Epithelial cell of proximal tubule (primary cell): Measurements from ENCODE around the gene CD96. TPM values are rescaled to one million over a fixed set of nuclear protein-coding genes. Genes with fewer than 3 reads are reported as not detected.

Experiments
- DNase-seq: peaks from one replicate; pipeline ENCODE4 v3.0.0-alpha.2; 2011; ENCODE audit warnings: low read depth
- H3K4me3 ChIP-seq: 2 replicates; pipeline ENCODE4 v1.5.1; 2011; ENCODE audit warnings: low read depth, mild to moderate bottlenecking, low read length
- CTCF ChIP-seq: conservative IDR thresholded peaks from 2 replicates; pipeline ENCODE4 v1.5.1; 2012; ENCODE audit warnings: low read depth, mild to moderate bottlenecking, low read length
- total RNA-seq: library from RNA; depleted of rRNA; stranded (reverse); fragments of >200 nt; gene quantifications from 2 replicates; pipeline ENCODE4 v1.2.3, GENCODE V29; 2015

CD96 gene
- total RNA-seq, 1 donor from 2014 or later: not detected

- no peak for DNase-seq
- H3K4me3 ChIP-seq: no peak overlapping the region
- TF ChIP-seq CTCF: no peak
Measured at GRCh38 chr3:111653766-111654165, 111.8 kb downstream of the CD96 start.

DNA sequence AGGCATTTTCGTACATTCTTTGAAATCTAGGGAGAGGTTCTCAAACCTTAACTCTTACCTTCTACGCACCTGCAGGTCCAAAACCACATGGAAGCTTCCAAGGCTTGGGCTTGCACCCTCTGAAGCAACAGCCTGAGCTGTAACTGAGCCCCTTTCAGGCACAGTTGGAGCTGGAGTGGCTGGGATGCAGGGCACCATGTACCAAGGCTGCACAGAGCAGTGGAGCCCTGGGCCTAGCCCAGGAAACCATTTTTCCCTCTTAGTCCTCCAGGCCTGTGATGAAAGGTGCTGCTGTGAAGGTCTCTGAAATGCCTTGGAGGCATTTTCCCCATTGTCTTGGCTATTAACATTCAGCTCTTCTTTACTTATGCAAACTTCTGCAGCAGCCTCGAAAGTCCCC lies 120.0 kb downstream of the CD96 start:
- no peak overlapping the region for H3K4me3 ChIP-seq
- no peak for DNase-seq
- TF ChIP-seq CTCF: no peak

GRCh38 chr3:111662907-111663306 lies 120.9 kb downstream of the CD96 start:
- H3K4me3 ChIP-seq: no peak overlapping the region
- no peak for TF ChIP-seq CTCF
- DNase-seq: no peak

- H3K4me3 ChIP-seq: no peak overlapping the region
- no peak for DNase-seq
- TF ChIP-seq CTCF: no peak
Measured at GRCh38 chr3:111666041-111666735, 124.2 kb downstream of the CD96 start.

- no peak for TF ChIP-seq CTCF
- H3K4me3 ChIP-seq: no peak overlapping the region
- no peak for DNase-seq
Measured at GRCh38 chr3:111667170-111667569, 125.2 kb downstream of the CD96 start.

- TF ChIP-seq CTCF: no peak
- no peak for DNase-seq
- H3K4me3 ChIP-seq: no peak overlapping the region
Measured at GRCh38 chr3:111667621-111668239, 125.7 kb downstream of the CD96 start.

DNA sequence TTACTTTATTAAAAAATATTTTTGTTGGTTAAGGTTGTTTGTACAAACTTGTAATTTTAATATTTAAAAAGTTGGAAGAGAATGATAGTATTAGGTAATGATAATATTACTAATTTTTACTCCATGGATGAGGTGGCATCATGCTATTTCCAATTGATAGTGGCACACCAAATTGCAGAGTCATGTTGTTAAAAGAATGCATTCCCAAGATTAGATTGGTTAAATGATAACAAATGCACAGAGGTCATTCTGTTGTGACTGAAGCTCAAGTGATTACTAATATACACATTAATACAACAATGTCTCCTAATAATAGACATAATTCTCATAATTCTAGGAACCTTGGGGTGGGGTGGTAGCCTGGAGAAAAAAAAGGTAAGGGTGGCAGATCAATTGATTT lies 126.3 kb downstream of the CD96 start:
- DNase-seq: no peak
- no peak for TF ChIP-seq CTCF
- H3K4me3 ChIP-seq: no peak overlapping the region
